Adrenal gland (tissue), 5 donors: ENCODE measurements around the gene GPC4.

ENCODE experiments used
- POLR2A ChIP-seq, 2 donors: fragments of 450-650 bp; IDR thresholded peaks; one replicate each; pipeline ENCODE4 v1.6.1; 2017; ENCODE audit warnings: antibody characterized with exemption in 2 of 2, mild to moderate bottlenecking in 2 of 2, moderate library complexity in 1 of 2
- TF ChIP-seq, protein P1 (sequence below), 6 experiments: fragments of 450-650 bp in 4 of 6; fragments of 200-600 bp in 2 of 6; sonication (generic) in 1 of 6; IDR thresholded peaks; 1 replicate in 5 of 6; 2 replicates in 1 of 6; pipeline versions ENCODE4 v1.5.1 to v1.8.0; 2016 to 2021; ENCODE audit warnings: antibody characterized with exemption in 6 of 6, mild to moderate bottlenecking in 2 of 6, moderate library complexity in 1 of 6
- donor health status: DM: no; HTN: no; CAD: no.

GRCh38 chrX:133346026-133346425 is 69.3 kb downstream of the GPC4 start:
- TF ChIP-seq, protein P1, sequence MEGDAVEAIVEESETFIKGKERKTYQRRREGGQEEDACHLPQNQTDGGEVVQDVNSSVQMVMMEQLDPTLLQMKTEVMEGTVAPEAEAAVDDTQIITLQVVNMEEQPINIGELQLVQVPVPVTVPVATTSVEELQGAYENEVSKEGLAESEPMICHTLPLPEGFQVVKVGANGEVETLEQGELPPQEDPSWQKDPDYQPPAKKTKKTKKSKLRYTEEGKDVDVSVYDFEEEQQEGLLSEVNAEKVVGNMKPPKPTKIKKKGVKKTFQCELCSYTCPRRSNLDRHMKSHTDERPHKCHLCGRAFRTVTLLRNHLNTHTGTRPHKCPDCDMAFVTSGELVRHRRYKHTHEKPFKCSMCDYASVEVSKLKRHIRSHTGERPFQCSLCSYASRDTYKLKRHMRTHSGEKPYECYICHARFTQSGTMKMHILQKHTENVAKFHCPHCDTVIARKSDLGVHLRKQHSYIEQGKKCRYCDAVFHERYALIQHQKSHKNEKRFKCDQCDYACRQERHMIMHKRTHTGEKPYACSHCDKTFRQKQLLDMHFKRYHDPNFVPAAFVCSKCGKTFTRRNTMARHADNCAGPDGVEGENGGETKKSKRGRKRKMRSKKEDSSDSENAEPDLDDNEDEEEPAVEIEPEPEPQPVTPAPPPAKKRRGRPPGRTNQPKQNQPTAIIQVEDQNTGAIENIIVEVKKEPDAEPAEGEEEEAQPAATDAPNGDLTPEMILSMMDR (IDR thresholded peaks at IDR 0.05): no peak
- no peak for TF ChIP-seq POLR2A (IDR thresholded peaks at IDR 0.05)
